Natural killer cell (primary cell): ENCODE results near the gene MOG. TPM values are rescaled to one million over a fixed set of nuclear protein-coding genes. Genes with fewer than 3 reads are reported as not detected.

ENCODE experiments used
- ATAC-seq, 3 donors: fragments of 150-1000 bp in 2 of 3; fragments of 200-7000 bp in 1 of 3; cut with Tn5 transposase; 1 replicate in 1 of 3; 2 replicates in 2 of 3; pipeline ENCODE4 v1.10.0; 2021; ENCODE audit warnings: mild to moderate bottlenecking in 2 of 3, moderate library complexity in 2 of 3
- DNase-seq, 2 donors: peaks; one replicate each; pipeline versions ENCODE4 v3.0.0 to v3.0.0-alpha.2; 2013 to 2021; ENCODE audit warnings: mixed read lengths in 1 of 2
- H3K27ac ChIP-seq: one replicate; pipeline ENCODE4 v1.5.1; 2013; ENCODE audit warnings: mild to moderate bottlenecking, low read length
- H3K27me3 ChIP-seq: one replicate; pipeline ENCODE4 v1.6.1; 2013; ENCODE audit warnings: low read length; ENCODE audit not compliant: control insufficient read depth, insufficient read depth
- H3K36me3 ChIP-seq: one replicate; pipeline ENCODE4 v1.6.1; 2013; ENCODE audit warnings: low read length; ENCODE audit not compliant: control insufficient read depth, insufficient read depth
- H3K4me1 ChIP-seq: one replicate; pipeline ENCODE4 v1.6.1; 2013; ENCODE audit warnings: low read length; ENCODE audit not compliant: control insufficient read depth, insufficient read depth
- H3K4me3 ChIP-seq: one replicate; pipeline ENCODE4 v1.5.1; 2013; ENCODE audit warnings: low read length
- H3K9me3 ChIP-seq: one replicate; pipeline ENCODE4 v1.6.1; 2013; ENCODE audit warnings: low read length; ENCODE audit not compliant: control insufficient read depth, insufficient read depth
- H3K27ac Mint-ChIP-seq, 2 donors: one replicate each; pipeline ENCODE4 v1.8.0; 2022; ENCODE audit warnings: mild to moderate bottlenecking in 2 of 2, mixed read lengths in 2 of 2, moderate library complexity in 1 of 2
- H3K27me3 Mint-ChIP-seq, 2 donors: one replicate each; pipeline ENCODE4 v1.8.0; 2022; ENCODE audit warnings: low read depth in 2 of 2, mixed read lengths in 2 of 2
- H3K36me3 Mint-ChIP-seq: one replicate; pipeline ENCODE4 v1.8.0; 2022; ENCODE audit warnings: mixed read lengths
- H3K4me1 Mint-ChIP-seq, 2 donors: one replicate each; pipeline ENCODE4 v1.8.0; 2022; ENCODE audit warnings: mixed read lengths in 2 of 2
- H3K4me3 Mint-ChIP-seq: one replicate; pipeline ENCODE4 v1.8.0; 2022; ENCODE audit warnings: mild to moderate bottlenecking, moderate library complexity, mixed read lengths
- H3K9me3 Mint-ChIP-seq, 2 donors: one replicate each; pipeline ENCODE4 v1.8.0; 2022; ENCODE audit warnings: mixed read lengths in 2 of 2
- WGBS: methylation state at CpG from one replicate; pipeline ENCODE4 v1.1.7; 2013; ENCODE audit warnings: missing lambda C conversion rate; ENCODE audit not compliant: insufficient coverage; 5-methylcytosine and 5-hydroxymethylcytosine counted together
- intact Hi-C: fragments of 100-400 bp; cut with micrococcal nuclease; formaldehyde crosslinking; loops from one replicate; pipeline ENCODE4 v1.14.2; 2022
- total RNA-seq, 4 donors: library from RNA; stranded (reverse); fragments of 120-200 nt in 1 of 4; gene quantifications; one replicate each; pipeline versions ENCODE4 v1.2.3 to v1.2.4, GENCODE V29; 2013 to 2022
- TF ChIP-seq, protein P1 (sequence below): fragments of 200-600 bp; IDR thresholded peaks from one replicate; pipeline ENCODE4 v1.8.0; 2022; ENCODE audit warnings: antibody characterized with exemption

Gene MOG
- total RNA-seq, 3 donors from 2014 or later (not counting 1 experiment from before 2014, with no cell fraction given) = not detected

- ATAC-seq = no peak
- no peaks in the 10 kb centered on the region for H3K4me1 Mint-ChIP-seq
- TF ChIP-seq, protein P1, sequence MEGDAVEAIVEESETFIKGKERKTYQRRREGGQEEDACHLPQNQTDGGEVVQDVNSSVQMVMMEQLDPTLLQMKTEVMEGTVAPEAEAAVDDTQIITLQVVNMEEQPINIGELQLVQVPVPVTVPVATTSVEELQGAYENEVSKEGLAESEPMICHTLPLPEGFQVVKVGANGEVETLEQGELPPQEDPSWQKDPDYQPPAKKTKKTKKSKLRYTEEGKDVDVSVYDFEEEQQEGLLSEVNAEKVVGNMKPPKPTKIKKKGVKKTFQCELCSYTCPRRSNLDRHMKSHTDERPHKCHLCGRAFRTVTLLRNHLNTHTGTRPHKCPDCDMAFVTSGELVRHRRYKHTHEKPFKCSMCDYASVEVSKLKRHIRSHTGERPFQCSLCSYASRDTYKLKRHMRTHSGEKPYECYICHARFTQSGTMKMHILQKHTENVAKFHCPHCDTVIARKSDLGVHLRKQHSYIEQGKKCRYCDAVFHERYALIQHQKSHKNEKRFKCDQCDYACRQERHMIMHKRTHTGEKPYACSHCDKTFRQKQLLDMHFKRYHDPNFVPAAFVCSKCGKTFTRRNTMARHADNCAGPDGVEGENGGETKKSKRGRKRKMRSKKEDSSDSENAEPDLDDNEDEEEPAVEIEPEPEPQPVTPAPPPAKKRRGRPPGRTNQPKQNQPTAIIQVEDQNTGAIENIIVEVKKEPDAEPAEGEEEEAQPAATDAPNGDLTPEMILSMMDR = no peak
- no peak overlapping the region for H3K4me3 Mint-ChIP-seq
- Histone ChIP-seq H3K4me1 (no peaks in the 10 kb centered on the region), H3K27ac (no peak overlapping the region), H3K27me3 (peaks cover 2% of the 10 kb centered on the region), H3K9me3 (no peaks in the 10 kb centered on the region), H3K36me3 (no peaks in the 10 kb centered on the region), H3K4me3 (no peak overlapping the region)
- H3K36me3 Mint-ChIP-seq = no peaks in the 10 kb centered on the region
- H3K27ac Mint-ChIP-seq = no peak overlapping the region
- 90% methylated on average over 3 of the region's 5 CpGs for WGBS
- intact Hi-C loops = no loop called here
- peaks cover 29 to 38% of the 10 kb centered on the region in 2 donors for H3K27me3 Mint-ChIP-seq
- no peaks in the 10 kb centered on the region for H3K9me3 Mint-ChIP-seq
- no peak for DNase-seq
These were observed 6.6 kb downstream of the MOG start for GRCh38 chr6:29663300-29664042.

- Histone ChIP-seq H3K9me3 (no peaks in the 10 kb centered on the region), H3K4me1 (no peaks in the 10 kb centered on the region), H3K4me3 (no peak overlapping the region), H3K27me3 (no peaks in the 10 kb centered on the region), H3K36me3 (no peaks in the 10 kb centered on the region), H3K27ac (no peak overlapping the region)
- no peak for DNase-seq
- ATAC-seq = no peak
- Mint-ChIP-seq H3K27me3 (peaks cover 13 to 37% of the 10 kb centered on the region in 2 donors), H3K36me3 (no peaks in the 10 kb centered on the region), H3K4me1 (no peaks in the 10 kb centered on the region), H3K4me3 (no peak overlapping the region), H3K9me3 (no peaks in the 10 kb centered on the region), H3K27ac (no peak overlapping the region)
- intact Hi-C loops = no loop called here
- TF ChIP-seq, protein P1 = no peak
- WGBS = 79% methylated on average over 8 of the region's 8 CpGs
These were observed 9.3 kb downstream of the MOG start for GRCh38 chr6:29665942-29666825.

- intact Hi-C loops = no loop called here
- Histone ChIP-seq H3K9me3 (no peaks in the 10 kb centered on the region), H3K4me3 (no peak overlapping the region), H3K27me3 (peaks cover 2% of the 10 kb centered on the region), H3K36me3 (no peaks in the 10 kb centered on the region), H3K4me1 (no peaks in the 10 kb centered on the region), H3K27ac (no peak overlapping the region)
- no peak overlapping the region for H3K4me3 Mint-ChIP-seq
- H3K36me3 Mint-ChIP-seq = no peaks in the 10 kb centered on the region
- peaks cover 12 to 36% of the 10 kb centered on the region in 2 donors for H3K27me3 Mint-ChIP-seq
- H3K4me1 Mint-ChIP-seq = no peaks in the 10 kb centered on the region
- DNase-seq = no peak
- WGBS = no CpG with 5 or more reads among the region's 1 CpG
- no peak for ATAC-seq
- H3K9me3 Mint-ChIP-seq = no peaks in the 10 kb centered on the region
- TF ChIP-seq, protein P1 = no peak
- no peak overlapping the region for H3K27ac Mint-ChIP-seq
These were observed 9.9 kb downstream of the MOG start for GRCh38 chr6:29666826-29667130.
